ENCODE measurements around the gene SMARCC1.
A peak's percentile ranks its signal among the peaks of the same experiment; 100 is the strongest.

SMARCC1 gene

DNA sequence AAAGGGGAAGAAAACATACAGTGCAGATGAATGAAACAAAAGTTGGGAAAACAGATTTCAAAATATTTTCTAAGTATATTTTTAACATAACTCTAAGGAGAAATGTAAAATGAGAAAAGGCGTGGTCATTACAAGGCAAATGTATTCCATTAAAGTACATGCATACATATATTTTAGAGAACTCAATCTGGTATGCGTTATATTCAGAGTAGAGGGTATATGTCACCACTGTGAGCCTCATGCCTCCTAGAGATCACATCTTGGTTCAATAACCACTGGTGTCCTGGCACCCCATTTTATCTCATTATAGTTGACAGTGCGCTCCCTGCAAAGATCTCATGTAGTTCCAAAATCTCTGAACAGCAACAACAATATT is 77.5 kb downstream of the SMARCC1 start:
- no peak for DNase-seq
- no peak for ATAC-seq

DNA sequence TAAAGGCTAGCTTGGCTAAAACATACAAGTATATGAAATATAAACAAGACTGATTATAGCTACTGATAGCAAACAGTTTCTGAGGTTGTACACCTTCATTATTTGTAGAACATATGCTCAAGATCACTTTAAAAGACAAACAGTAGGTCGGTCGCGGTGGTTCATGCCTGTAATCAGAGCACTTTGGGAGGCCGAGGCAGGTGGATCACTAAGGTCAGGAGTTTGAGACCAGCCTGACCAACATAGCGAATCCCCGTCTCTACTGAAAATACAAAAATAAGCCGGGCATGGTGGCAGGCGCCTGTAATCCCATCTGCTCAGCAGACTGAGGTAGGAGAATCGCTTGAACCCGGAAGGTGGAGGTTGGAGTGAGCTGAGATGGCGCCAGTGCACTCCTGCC is 80.3 kb downstream of the SMARCC1 start:
- no peak for ATAC-seq

DNA sequence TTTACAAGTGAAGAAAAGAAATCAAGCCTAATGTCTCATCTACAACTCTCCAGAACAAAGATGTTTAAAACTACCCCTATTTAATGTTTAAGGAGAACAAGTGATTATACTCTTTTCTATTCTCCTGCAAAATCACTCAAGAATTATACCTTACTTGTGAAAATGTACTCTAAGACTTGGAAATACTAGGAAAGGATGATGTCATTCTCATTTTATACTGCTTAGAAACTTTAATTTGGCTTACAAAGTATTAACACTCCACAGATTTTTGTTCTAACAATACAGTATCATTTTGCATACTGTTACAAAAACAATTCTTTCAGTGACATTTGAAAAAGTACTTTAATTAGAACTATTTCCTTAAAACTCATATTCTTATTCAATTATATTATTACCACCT is 89.5 kb downstream of the SMARCC1 start:
- no peak for ATAC-seq
- DNase-seq: no peak

More for the DNA sequence above, 80.3 kb downstream of the SMARCC1 start:
- no peak for DNase-seq

DNA sequence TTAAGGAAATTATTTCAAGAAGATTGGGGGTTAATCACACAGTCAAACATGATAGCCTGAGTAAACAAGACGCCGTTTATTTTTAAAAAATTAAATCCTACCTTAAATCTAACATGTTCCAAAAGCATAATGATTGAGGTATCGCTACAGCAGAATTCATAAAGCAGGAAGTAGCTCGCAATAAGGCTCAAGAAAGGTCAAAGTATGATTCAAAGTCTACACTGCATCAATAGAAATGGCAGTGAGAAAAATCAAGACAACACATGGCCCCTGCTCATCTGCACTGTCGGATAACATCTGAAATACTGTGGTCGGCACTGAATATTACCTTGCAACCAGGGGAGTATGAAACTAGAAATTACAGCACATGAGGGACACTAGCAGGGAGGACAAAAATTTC is 93.2 kb downstream of the SMARCC1 start:
- ATAC-seq (no peak), DNase-seq (no peak)

DNA sequence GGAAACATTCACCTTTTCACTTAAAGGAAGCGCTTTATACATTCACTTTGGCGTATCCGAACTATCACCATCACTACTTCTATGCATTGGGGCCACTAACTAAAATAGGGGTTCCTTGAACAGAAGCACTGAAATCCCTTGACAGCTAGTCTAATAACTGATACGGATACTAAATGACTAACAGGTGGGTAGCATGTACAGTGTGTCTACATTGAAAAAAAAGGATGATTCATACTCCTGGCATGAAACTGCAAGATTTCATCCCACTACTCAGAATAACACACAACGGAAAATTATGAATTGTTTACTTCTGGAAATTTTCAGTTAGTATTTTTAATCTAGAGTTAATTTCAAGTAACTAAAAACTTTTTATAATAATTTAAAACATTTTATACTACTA is 96.7 kb downstream of the SMARCC1 start:
- no peak for DNase-seq
- no peak for ATAC-seq

DNA sequence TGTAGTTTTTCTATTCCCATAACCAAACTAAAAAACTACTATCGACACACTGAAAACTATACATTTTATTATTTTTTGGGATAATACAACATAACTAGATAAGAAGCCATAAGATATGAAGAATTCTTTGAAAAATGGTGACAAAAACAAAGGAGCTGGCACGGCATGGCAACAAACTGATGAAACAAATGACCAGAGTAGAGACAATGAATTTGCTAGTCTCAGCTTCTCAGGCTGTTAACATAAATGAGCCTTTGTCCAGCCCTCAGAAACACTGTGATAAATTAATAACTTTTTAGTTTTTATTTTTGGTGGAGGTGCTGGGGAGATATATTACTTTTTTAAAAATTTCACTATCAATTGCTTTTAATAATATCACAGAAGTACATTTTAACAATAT is 100.7 kb downstream of the SMARCC1 start:
- ATAC-seq: no peak
- DNase-seq: no peak

DNA sequence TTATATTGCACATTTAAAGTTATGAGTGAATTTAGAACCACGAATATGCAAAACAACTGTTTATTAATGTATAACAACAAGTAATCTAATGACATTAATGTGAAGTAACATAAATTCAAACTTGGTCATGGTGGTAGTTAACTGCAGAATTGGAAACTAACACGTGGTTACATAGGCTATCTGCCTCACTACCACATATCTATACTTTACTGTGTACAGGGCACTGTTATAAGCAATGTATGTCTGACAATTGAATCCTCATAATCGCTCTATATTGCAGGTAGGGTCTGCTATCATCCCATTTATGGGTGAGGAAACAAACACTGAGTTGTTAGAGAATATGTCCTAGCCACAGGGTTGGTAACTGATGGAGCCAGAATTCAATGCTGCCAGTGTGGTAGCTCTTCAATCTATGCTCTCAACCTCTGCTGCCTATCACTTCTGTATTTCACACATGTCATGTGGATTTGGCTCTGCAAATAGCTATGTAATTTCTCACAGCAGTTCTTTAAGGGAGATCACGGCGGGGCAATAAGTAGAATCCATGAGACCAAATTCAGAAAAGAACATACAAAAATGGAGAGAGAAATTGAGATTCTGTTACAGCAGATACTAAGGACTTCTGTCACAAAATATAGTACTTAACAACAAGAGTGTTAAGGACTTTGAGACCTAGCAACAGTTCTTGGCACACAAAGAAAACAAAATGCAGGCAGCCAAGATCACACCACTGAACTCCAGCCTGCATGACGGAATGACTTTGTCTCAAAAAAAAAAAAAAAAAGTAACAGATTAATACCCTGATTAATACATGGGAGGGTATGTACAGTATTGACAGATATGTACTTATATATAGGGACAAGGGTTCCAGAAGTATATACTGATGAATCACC is 103.0 kb downstream of the SMARCC1 start:
- no peak for ATAC-seq
- DNase-seq: no peak

DNA sequence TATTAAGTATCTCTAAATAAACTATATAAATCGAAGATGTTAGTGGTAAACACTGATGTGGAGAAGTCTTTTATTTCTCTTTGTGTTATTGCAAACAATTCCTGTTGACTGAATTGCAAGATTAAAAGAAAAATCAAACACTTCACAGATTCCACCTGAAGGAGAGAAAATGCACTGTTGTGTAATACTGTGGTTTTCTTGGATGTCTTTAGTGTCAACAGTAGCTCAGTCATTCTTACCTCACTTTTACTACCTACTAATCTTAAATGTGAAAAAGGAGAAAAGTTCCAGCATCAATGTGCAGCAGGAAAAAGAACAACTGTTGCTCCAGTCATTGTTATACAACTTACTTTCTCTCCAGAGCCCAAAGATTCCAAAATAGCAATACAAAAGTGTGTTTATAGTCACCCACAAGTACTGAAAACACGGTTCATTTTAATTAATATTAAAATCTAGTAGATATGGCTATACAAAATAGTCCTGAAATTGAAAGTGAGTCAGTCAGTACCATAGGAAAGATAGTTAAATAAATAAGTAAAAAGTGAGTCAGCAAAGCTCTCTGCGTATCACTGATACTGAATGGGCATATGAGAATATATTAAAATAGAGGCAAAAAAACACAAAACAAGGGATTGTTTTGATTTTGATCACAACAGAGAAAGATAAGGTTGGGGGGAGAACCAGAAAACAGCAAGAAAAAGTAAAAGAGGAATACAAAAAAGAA is 112.5 kb downstream of the SMARCC1 start:
- DNase-seq: no peak
- ATAC-seq: no peak

DNA sequence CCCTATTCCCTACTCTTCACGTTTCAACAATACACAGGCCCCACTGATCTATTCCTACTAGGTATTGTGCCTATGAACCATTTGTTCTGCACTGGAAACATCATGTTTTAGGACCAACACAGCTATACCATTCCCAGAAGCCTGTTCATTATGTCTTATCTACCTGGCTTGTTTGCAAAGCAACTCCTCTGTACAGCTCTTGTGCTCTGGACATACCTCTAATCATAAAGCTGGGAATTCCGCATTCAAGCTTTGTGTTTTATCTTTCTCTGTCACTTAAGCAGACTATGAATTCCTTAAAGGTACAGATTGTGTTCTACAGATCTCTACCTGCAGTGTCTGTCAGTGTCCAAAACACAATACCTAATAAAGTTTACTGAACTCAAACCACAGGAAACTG is 115.6 kb downstream of the SMARCC1 start:
- ATAC-seq (no peak), DNase-seq (no peak)

DNA sequence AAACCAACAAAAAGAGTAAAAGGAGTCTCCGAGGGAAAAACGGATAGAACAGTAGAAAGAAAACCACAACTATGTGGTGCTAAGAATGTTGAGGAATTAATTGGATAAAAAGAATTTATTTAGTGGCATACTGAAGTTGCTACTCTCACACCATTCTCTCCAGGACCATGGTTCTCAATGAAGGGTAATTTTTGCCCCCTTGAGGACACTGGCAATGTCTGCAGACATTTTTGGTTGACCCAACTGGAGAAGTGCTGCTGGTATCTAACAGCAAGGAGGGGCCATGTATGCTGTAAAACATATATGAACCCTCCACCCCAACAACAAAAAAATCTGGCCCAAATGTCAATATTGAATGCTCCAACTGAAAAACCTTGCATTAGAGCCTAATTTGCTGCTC is 117.2 kb downstream of the SMARCC1 start:
- ATAC-seq (peak; percentile 55), DNase-seq (no peak)

DNA sequence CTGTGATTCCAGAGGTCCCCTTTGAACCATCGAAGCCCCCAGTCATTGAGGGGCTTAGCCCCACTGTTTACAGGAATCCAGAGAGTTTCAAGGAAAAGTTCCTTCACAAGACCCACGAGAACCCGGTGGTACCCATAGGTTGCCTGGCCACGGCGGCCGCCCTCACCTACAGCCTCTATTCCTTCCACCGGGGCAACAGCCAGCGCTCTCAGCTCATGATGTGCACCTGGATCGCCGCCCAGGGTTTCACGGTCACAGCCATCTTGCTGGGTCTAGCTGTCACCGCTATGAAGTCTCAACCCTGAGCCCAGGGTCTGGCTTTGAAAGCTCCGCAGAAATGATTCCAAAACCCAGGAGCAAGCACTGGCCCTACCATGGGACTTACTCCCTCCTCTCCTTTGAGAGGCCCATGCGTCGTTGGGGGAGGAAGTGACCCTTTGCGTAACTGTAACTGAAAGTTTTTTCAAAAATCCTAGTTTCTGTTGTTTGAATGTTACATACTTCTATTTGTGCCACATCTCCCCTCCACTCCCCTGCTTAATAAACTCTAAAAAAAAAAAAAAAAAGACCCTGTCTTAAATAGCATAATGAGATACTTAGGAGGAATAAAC is 118.0 kb downstream of the SMARCC1 start:
- DNase-seq: no peak

DNA sequence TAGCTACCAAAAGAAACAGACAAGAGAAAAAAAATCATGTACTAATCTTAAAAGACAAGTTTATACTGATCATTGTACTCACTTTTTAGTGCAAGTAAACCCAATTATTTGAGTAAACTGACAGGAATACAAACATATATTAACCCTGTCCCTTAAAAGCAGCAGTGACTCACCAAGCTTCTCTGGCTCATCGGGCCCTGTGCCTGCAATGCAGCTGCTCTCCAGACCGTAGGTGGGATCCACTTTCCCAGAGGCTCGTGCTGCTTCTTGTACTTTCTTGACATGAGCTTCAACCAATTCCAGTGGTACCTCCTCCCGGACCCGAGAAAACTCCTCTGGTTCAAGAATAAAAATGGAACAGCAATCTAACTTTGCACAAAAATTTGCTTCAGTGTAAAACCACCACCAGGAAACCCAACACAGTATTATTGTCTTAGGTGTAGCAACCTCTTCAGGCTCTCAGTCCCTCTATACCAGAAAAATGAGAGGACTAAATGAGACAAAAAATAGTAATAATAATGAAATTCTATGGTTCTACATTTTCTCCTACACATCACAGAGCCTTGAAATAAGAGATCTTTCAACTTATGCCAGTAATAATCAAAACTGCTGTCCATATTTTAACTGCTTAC is 120.5 kb downstream of the SMARCC1 start:
- no peak for DNase-seq
- ATAC-seq: no peak

More for the DNA sequence above, 118.0 kb downstream of the SMARCC1 start:
- ATAC-seq: no peak

DNA sequence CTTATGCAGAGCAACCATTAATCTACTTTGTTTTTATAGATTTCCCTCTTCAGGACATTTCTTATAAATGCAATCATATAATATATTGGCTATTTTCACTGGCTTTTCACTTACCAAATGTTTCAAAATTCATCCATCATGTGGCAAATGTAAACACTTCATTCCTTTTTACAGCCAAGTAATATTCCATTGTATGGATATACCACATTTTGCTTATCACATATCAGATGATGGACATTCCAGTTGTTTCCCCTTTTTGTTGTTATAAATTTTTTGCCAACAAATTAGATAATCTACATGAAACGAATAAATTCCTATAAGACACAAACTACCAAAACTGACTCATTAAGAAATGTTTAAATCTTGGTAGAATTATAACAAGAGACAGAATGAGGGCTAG is 123.2 kb downstream of the SMARCC1 start:
- DNase-seq: no peak
- ATAC-seq: no peak

DNA sequence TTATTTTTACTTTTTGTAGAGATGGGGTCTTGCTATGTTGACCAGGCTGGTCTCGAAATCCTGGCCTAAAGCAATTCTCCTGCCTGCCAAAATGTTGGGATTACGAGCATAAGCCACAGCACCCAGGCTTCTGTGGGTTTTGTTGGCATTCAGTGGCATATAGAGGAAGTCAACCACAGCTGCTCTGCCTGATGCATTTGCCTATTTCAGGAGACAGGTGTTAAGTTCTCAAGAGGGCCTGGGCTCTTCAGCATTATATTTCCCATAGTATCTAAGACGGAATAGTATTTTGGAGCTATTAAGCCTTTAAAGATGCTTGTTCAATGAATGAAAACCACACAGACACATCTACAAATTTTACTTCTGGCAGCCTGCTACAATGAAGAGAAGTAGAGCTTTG is 129.6 kb downstream of the SMARCC1 start:
- no peak for ATAC-seq
- DNase-seq: no peak

DNA sequence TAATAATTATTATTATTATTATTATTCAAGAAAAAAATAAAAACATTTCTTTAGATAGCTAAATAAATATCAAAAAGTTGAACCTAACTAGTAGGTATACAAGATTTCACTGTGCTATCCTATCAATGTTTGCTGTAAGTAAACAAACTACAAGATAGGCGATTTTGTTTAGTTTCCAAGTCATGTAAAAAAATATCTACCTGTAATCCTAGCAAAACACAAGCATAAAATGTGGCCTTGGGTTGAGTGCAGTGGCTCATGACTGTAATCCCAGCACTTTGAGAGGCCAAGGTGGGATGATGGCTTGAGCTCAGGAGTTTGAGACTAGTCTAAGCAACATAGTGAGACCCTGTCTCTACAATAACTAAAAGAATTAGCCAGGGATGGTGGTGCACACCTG is 131.4 kb downstream of the SMARCC1 start:
- ATAC-seq: no peak
- DNase-seq: no peak

DNA sequence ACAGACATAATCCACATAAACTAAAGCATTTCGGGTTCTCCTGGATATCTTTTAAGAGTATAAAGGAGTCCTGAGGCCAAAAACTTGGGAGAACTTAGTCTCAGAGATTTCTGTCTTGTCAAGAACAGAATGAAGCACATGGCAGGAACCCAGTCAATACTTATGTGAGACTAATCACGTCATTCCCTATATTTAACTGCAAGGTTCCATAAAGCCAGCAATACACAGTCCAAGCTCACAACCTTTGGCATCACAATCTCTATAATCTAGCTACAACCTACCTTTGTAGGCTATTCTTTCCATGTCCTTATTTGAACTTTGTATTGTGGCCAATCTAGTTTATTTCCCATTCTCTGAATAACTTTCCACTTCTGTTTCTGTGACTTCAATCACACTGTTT is 134.1 kb downstream of the SMARCC1 start:
- ATAC-seq: no peak

DNA sequence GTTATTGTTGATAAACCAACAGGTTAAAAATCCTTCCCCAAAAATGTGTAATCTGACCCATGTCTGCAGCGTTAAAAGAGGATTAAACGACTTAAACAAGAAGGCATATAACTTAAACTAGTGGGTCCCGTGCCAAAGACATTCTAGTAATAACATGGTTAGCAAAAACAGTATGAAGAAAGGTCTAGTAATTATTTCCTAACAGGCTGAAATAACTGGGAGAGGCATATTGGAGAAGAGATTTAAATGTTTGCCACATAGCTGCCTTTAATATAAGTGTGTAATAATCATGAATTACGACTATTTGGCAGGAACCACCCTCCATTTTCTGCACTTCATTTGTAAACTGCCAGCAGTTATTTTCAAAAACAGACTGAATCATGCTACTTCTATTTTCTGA is 135.3 kb downstream of the SMARCC1 start:
- ATAC-seq: no peak
- DNase-seq: no peak

More for the DNA sequence above, 134.1 kb downstream of the SMARCC1 start:
- DNase-seq: no peak

DNA sequence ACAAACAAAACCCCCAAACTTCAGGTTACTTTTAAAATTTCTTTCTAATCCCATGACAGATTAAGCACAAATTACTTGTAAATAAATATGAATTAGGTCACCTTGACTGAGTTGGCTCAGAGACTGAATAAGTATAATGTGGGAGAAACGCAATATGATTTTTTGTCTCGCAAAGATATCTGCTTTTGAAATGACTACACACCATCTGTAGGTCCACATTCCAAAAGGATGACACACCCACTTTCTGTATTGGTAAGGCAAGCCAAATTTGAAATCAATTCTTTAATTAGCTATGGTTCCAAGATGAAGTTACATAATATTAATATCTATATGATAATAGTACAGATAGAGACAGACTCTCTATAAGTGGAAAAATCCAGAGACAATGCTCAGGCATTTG is 136.1 kb downstream of the SMARCC1 start:
- no peak for ATAC-seq

DNA sequence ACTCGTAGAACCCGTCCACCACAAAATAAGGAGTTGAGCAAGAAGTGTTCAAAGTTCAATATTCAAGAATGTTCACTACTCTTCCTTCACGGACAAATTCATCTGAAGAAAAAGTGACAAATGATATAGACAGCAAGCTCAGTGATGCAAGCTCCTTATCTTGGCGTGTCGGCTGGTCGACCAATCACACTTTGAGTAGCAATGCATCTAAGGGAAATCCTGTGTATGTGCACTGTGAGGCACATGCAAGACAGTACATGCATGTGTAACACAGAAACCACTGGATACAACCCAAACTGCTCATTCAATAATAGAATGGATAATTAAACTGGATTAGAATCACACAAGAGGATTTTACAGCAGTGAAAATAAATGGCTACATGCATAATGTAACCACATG is 138.6 kb downstream of the SMARCC1 start:
- DNase-seq: no peak

More for the DNA sequence above, 136.1 kb downstream of the SMARCC1 start:
- no peak for DNase-seq

DNA sequence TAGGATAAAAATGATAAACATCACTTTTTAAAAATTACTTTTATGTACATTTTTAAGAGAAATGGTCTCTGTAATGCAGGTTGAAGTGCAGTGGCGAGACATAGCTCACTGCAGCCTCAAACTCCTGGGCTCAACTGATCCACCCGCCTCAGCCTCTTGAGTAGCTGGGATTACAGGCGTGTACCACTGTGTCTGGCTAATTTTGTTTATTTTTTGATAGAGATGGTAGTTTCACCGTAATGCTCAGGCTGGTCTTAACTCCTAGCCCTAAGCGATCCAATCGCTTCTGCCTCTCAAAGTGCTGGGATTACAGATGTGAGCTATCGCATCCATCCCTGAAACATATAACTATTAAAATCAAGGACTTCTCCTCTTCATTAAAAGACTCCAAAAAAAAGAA is 140.0 kb downstream of the SMARCC1 start:
- DNase-seq: no peak
- ATAC-seq: no peak

More for the DNA sequence above, 138.6 kb downstream of the SMARCC1 start:
- ATAC-seq: no peak

DNA sequence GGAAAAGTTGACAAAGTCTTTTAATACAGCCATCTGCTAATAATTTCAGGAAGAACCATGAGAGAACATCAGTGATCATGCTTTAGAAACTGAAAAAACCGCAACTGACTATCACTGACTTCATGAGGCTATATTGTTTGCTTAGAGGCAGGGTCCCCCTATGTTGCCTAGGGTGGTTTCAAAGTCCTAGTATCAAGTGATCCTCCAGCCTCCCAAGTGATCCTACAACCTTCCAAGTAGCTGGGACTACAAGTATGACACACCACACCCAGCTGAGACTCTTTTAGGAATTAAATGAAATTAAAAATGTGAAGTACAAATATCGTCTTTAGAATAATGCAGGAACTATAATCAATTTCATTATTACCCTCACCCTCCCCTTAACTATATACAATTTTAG is 144.8 kb downstream of the SMARCC1 start:
- ATAC-seq (no peak), DNase-seq (no peak)

DNA sequence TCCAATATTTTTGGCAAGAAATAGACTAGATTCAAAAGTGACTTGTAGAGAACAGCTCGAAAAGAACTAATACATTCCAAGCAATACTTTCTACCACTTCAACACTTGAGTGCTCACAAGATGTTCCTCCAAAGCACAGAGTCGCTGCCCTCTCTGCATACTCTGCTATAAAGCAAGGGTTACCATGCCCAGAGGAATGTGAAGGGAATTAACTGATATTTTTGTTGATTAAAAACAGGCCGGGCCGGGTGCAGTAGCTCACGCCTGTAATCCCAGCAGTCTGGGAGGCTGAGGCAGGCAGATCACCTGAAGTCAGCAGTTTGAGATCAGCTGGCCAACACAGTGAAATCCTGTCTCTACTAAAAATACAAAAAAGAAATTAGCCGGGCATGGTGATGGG is 145.5 kb downstream of the SMARCC1 start:
- DNase-seq: no peak
- ATAC-seq: no peak

DNA sequence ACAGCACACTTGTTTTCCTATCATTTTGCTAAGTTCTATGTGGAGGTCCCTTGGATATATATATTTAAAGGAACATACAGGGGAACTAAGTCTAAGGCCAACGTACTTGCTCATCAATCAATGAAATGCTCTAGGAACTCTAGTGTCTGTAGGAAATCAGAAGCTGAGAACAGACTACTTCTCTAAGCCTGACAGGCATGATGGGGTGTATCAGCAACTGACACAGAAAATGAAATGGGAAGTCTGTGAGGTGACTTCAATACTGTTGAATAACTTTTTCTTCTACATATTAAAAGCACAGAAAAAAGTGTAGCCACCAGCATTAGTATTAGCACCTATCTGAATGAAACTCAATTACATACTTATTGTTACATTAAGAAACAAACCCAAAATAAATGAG is 146.2 kb downstream of the SMARCC1 start:
- DNase-seq (no peak), ATAC-seq (no peak)

Data from stimulated activated naive CD8-positive, alpha-beta T cell treated with anti-CD3 and anti-CD28 coated beads, Interleukin-15, Interleukin-2, amounts not matched to agents 100 U/mL and 50 U/mL, for 24 hours (primary cell).